MCF 10A (cell line): ENCODE data around the gene PKP4. TPM values are rescaled to one million over a fixed set of nuclear protein-coding genes. Genes with fewer than 3 reads are reported as not detected.

Experiments used
- BruUV-seq: library from RNA; stranded (reverse); fragments of 400-500 nt; replicated peaks from 2 replicates; lab custom pipeline; 2021; lab: Mats Ljungman, UMichigan
- CTCF ChIA-PET: fragments of 300-600 bp; sonication (Branson Sonifier 250); formaldehyde crosslinking; extraction: SDS; loops from one replicate; lab custom pipeline; 2021; ENCODE audit warnings: antibody characterized with exemption, inconsistent platforms; lab: Yijun Ruan, JAX
- POLR2A ChIA-PET: fragments of 300-600, 350-650 bp; sonication (Branson Sonifier 250); formaldehyde crosslinking; extraction: SDS; loops from one replicate; lab custom pipeline; 2020; ENCODE audit warnings: antibody characterized with exemption, inconsistent platforms; lab: Yijun Ruan, JAX
- DNase-seq: peaks from one replicate; pipeline ENCODE4 v3.0.0-alpha.2; 2018; ENCODE audit not compliant: unreplicated experiment
- H3K27ac Mint-ChIP-seq: one replicate; pipeline ENCODE4 v1.8.0; 2022; ENCODE audit warnings: mild to moderate bottlenecking, low read depth, mixed read lengths; ENCODE audit not compliant: unreplicated experiment
- H3K27me3 Mint-ChIP-seq: one replicate; pipeline ENCODE4 v1.8.0; 2022; ENCODE audit warnings: mixed read lengths; ENCODE audit not compliant: insufficient read depth, unreplicated experiment
- H3K36me3 Mint-ChIP-seq: one replicate; pipeline ENCODE4 v1.8.0; 2022; ENCODE audit warnings: mild to moderate bottlenecking, moderate library complexity, mixed read lengths; ENCODE audit not compliant: insufficient read depth, unreplicated experiment
- H3K4me1 Mint-ChIP-seq: one replicate; pipeline ENCODE4 v1.8.0; 2022; ENCODE audit warnings: mixed read lengths; ENCODE audit not compliant: insufficient read depth, unreplicated experiment
- H3K4me3 Mint-ChIP-seq: one replicate; pipeline ENCODE4 v1.8.0; 2022; ENCODE audit warnings: mild to moderate bottlenecking, moderate library complexity, mixed read lengths; ENCODE audit not compliant: unreplicated experiment
- H3K9me3 Mint-ChIP-seq: one replicate; pipeline ENCODE4 v1.8.0; 2022; ENCODE audit warnings: mixed read lengths; ENCODE audit not compliant: unreplicated experiment
- CTCF ChIP-seq: fragments of 200-600 bp; IDR thresholded peaks from one replicate; pipeline ENCODE4 v1.8.0; 2022; ENCODE audit warnings: antibody characterized with exemption, mild to moderate bottlenecking; ENCODE audit not compliant: unreplicated experiment
- intact Hi-C: fragments of 100-400 bp; cut with micrococcal nuclease; formaldehyde crosslinking; loops from 2 replicates; pipeline ENCODE4 v1.14.1; 2022
- total RNA-seq: library from RNA; stranded (reverse); gene quantifications from 2 replicates; pipeline ENCODE4 v1.2.3, GENCODE V29; 2022

Gene PKP4
- total RNA-seq, 1 experiment from 2014 or later: 63.7 TPM

DNA sequence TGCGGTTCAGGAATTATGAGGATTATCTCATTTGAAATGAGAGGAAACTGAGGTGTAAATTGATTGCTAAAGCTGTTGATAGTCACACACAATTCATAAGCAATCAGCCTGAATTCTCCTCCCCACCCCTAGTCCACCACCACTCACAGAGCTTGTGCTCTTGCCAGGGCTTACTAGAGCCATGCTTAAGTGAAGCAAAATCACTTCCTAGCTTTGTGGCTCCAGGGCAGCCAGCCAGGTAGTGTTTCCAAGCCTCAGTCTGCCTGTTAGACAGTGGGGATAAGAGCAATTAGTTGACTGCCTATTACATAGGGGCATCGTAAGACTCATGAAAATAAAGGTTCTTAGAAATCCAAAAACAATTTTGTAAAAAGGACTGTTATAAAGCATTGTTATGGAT lies 87.2 kb downstream of the PKP4 start:
- no peak overlapping the region for H3K4me3 Mint-ChIP-seq
- no peak for DNase-seq
- POLR2A ChIA-PET: no interaction called here
- TF ChIP-seq CTCF: no peak
- no peaks in the 10 kb centered on the region for H3K9me3 Mint-ChIP-seq
- intact Hi-C loops: loop anchor here (10.0 kb wide), 1 partner anchor 211 kb away; no protein-coding TSS in a partner anchor
- no TSS peak for BruUV-seq
- H3K4me1 Mint-ChIP-seq: peaks cover 8% of the 10 kb centered on the region
- CTCF ChIA-PET: interaction anchor here (0.6 to 1.0 kb wide), 4 partner anchors 27 to 202 kb away, joined by 3 read pairs; no protein-coding TSS in a partner anchor
- H3K27ac Mint-ChIP-seq: no peak overlapping the region
- peaks cover 30% of the 10 kb centered on the region for H3K36me3 Mint-ChIP-seq
- no peaks in the 10 kb centered on the region for H3K27me3 Mint-ChIP-seq

DNA sequence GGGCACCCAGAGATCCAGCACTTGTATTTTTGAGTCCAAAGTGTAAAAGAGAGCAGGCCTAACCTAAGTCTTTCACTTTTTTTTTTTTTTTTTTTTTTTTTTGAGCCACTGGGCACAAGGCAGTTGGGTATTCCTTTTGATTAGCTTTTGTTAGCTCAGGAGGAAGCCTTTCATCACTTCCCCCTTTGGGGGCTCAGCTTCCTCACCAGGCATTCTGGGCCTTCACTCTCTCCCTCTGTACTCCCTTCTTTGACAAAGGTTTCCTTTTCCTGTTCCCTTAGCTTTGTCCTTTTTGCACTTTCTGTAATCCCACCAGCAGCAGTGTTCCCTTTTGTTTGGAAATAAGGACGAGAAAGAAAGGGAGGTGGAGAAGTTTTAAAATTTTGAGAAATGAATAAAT lies 88.2 kb downstream of the PKP4 start:
- Mint-ChIP-seq H3K27ac (no peak overlapping the region), H3K4me1 (no peaks in the 10 kb centered on the region), H3K9me3 (no peaks in the 10 kb centered on the region), H3K36me3 (peaks cover 33% of the 10 kb centered on the region), H3K4me3 (no peak overlapping the region), H3K27me3 (no peaks in the 10 kb centered on the region)
- TF ChIP-seq CTCF: no peak
- intact Hi-C loops: loop anchor here (10.0 kb wide), 1 partner anchor 210 kb away; no protein-coding TSS in a partner anchor
- ChIA-PET CTCF (interaction anchor here (0.5 to 1.1 kb wide), 6 partner anchors 71 to 510 kb away, joined by 3 to 7 read pairs (median 4); no protein-coding TSS in a partner anchor), POLR2A (interaction anchor here (0.6 kb wide), 1 partner anchor 55 kb away, joined by 3 read pairs; no protein-coding TSS in a partner anchor)
- DNase-seq: no peak
- BruUV-seq: no TSS peak

DNA sequence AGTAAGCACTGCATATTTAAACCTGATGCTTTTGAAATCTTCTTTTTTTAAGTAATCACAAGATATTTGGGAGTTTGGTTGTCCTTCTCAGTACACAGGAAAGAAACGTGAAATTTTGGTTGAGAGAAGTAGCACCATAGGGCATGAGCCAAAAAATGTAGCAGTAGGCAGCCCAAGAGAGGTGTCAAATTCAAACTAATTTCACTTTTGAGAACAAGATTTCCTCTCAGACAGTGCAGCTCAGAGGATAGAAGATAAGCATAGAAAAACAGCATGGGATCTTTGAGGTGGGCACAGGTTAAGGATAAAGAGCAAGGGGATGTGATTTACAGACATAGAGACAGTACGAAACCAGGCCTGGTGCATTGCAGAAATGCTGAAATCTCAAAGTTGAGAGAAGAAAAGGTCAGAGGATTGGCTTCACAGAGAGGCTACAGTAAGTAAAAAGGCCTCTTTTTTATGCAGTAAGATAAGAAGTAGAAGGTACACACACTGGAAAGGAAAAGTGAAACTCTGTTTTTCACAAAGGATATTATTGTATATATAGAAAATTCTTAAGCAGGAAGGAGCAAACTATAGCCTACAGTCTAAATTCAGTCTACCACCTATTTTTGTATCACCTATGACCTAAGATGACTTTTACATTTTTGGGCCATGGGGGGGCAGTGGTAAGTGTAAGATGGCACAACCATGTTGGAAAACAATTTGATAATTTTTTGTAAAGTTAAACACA lies 89.8 kb downstream of the PKP4 start:
- no TSS peak for BruUV-seq
- H3K27ac Mint-ChIP-seq: no peak overlapping the region
- POLR2A ChIA-PET: no interaction called here
- no peak overlapping the region for H3K4me3 Mint-ChIP-seq
- H3K27me3 Mint-ChIP-seq: no peaks in the 10 kb centered on the region
- TF ChIP-seq CTCF: peak; percentile 12
- H3K4me1 Mint-ChIP-seq: no peaks in the 10 kb centered on the region
- intact Hi-C loops: loop anchor here (10.0 kb wide), 1 partner anchor 208 kb away; no protein-coding TSS in a partner anchor
- no peaks in the 10 kb centered on the region for H3K9me3 Mint-ChIP-seq
- CTCF ChIA-PET: interaction anchor here (0.7 kb wide), 1 partner anchor 513 kb away, joined by 3 read pairs; no protein-coding TSS in a partner anchor
- H3K36me3 Mint-ChIP-seq: peaks cover 33% of the 10 kb centered on the region
- DNase-seq: no peak

- ChIA-PET CTCF (no interaction called here), POLR2A (interaction anchor here (0.6 to 1.2 kb wide), 2 partner anchors 46 to 162 kb away, joined by 3 to 4 read pairs; no protein-coding TSS in a partner anchor)
- no peaks in the 10 kb centered on the region for H3K27me3 Mint-ChIP-seq
- intact Hi-C loops: no loop called here
- BruUV-seq: no TSS peak
- H3K36me3 Mint-ChIP-seq: peaks cover 9% of the 10 kb centered on the region
- no peaks in the 10 kb centered on the region for H3K4me1 Mint-ChIP-seq
- no peak for TF ChIP-seq CTCF
- no peaks in the 10 kb centered on the region for H3K9me3 Mint-ChIP-seq
- no peak overlapping the region for H3K4me3 Mint-ChIP-seq
- DNase-seq: no peak
- H3K27ac Mint-ChIP-seq: no peak overlapping the region
These were observed 96.5 kb downstream of the PKP4 start for GRCh38 chr2:158553257-158553656.
